ENCODE data around the gene OGG1.

GRCh38 chr3:9794400-9794799 lies 44.6 kb downstream of the OGG1 start:
- no peak for TF ChIP-seq CTCF (IDR thresholded peaks at IDR 0.05)
- no peak for TF ChIP-seq JUNB (IDR thresholded peaks at IDR 0.05)
- TF ChIP-seq NR3C1 (IDR thresholded peaks at IDR 0.05): no peak
- no peak for TF ChIP-seq POLR2A (IDR thresholded peaks at IDR 0.05; ENCODE audit: low read length)
- TF ChIP-seq SREBF2 (IDR thresholded peaks at IDR 0.05): no peak
